ENCODE results near the gene CPA2.

DNA sequence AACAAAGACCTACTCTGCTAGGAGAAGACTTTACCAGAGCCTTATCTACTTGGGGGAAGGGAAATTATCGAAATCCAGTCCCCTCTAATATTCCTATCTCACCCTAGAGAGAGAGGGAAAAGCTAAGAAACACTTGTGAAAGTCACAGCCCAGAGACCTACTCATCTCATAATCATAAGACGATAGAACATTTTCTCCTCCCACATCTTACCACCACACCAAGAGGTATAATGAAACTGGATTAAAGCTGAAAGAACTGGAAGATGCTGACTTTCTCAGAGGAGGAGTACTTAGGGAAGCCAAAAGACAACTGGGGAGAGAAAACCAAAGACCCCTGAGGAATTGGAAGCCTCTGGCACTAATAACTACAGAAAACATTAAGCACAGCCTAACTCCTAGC is 67.2 kb downstream of the CPA2 start:
- TF ChIP-seq, protein P1, sequence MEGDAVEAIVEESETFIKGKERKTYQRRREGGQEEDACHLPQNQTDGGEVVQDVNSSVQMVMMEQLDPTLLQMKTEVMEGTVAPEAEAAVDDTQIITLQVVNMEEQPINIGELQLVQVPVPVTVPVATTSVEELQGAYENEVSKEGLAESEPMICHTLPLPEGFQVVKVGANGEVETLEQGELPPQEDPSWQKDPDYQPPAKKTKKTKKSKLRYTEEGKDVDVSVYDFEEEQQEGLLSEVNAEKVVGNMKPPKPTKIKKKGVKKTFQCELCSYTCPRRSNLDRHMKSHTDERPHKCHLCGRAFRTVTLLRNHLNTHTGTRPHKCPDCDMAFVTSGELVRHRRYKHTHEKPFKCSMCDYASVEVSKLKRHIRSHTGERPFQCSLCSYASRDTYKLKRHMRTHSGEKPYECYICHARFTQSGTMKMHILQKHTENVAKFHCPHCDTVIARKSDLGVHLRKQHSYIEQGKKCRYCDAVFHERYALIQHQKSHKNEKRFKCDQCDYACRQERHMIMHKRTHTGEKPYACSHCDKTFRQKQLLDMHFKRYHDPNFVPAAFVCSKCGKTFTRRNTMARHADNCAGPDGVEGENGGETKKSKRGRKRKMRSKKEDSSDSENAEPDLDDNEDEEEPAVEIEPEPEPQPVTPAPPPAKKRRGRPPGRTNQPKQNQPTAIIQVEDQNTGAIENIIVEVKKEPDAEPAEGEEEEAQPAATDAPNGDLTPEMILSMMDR (IDR thresholded peaks at IDR 0.05) = no peak
- no peak for TF ChIP-seq POLR2A (IDR thresholded peaks at IDR 0.05)
